Neural crest cell (in vitro differentiated cells): Measurements from ENCODE around the gene PLXNB2. TPM values are rescaled to one million over a fixed set of nuclear protein-coding genes. Genes with fewer than 3 reads are reported as not detected.

ENCODE experiments used
- DNase-seq: peaks from one replicate; pipeline ENCODE4 v3.0.0; 2021; ENCODE audit warnings: low read depth, mixed read lengths, low spot score
- H3K27ac Mint-ChIP-seq: one replicate; pipeline ENCODE4 v1.8.0; 2021; ENCODE audit warnings: mild to moderate bottlenecking, mixed read lengths; ENCODE audit not compliant: unreplicated experiment
- H3K27me3 Mint-ChIP-seq: 2 replicates; pipeline ENCODE4 v1.8.0; 2021; ENCODE audit warnings: low read depth, mild to moderate bottlenecking, mixed read lengths
- H3K36me3 Mint-ChIP-seq: 2 replicates; pipeline ENCODE4 v1.8.0; 2021; ENCODE audit warnings: low read depth, mild to moderate bottlenecking, mixed read lengths
- H3K4me1 Mint-ChIP-seq: 2 replicates; pipeline ENCODE4 v1.8.0; 2021; ENCODE audit warnings: mixed read lengths
- H3K4me3 Mint-ChIP-seq: one replicate; pipeline ENCODE4 v1.8.0; 2021; ENCODE audit warnings: mild to moderate bottlenecking, mixed read lengths
- H3K9me3 Mint-ChIP-seq: 2 replicates; pipeline ENCODE4 v1.8.0; 2021; ENCODE audit warnings: mixed read lengths
- long read RNA-seq: library from polyadenylated mRNA; unstranded; transcript quantifications from one replicate; pipeline ENCODE4 v2.0.0, GENCODE V29; 2020
- total RNA-seq: library from RNA; stranded (reverse); gene quantifications from 2 replicates; pipeline ENCODE4 v1.2.1, GENCODE V29; 2021
- TF ChIP-seq, protein P1 (sequence below): fragments of 200-600 bp; sonication (generic); conservative IDR thresholded peaks from 2 replicates; pipeline ENCODE4 v1.5.0; 2021; ENCODE audit warnings: antibody characterized with exemption, mild to moderate bottlenecking

Gene PLXNB2, protein sequence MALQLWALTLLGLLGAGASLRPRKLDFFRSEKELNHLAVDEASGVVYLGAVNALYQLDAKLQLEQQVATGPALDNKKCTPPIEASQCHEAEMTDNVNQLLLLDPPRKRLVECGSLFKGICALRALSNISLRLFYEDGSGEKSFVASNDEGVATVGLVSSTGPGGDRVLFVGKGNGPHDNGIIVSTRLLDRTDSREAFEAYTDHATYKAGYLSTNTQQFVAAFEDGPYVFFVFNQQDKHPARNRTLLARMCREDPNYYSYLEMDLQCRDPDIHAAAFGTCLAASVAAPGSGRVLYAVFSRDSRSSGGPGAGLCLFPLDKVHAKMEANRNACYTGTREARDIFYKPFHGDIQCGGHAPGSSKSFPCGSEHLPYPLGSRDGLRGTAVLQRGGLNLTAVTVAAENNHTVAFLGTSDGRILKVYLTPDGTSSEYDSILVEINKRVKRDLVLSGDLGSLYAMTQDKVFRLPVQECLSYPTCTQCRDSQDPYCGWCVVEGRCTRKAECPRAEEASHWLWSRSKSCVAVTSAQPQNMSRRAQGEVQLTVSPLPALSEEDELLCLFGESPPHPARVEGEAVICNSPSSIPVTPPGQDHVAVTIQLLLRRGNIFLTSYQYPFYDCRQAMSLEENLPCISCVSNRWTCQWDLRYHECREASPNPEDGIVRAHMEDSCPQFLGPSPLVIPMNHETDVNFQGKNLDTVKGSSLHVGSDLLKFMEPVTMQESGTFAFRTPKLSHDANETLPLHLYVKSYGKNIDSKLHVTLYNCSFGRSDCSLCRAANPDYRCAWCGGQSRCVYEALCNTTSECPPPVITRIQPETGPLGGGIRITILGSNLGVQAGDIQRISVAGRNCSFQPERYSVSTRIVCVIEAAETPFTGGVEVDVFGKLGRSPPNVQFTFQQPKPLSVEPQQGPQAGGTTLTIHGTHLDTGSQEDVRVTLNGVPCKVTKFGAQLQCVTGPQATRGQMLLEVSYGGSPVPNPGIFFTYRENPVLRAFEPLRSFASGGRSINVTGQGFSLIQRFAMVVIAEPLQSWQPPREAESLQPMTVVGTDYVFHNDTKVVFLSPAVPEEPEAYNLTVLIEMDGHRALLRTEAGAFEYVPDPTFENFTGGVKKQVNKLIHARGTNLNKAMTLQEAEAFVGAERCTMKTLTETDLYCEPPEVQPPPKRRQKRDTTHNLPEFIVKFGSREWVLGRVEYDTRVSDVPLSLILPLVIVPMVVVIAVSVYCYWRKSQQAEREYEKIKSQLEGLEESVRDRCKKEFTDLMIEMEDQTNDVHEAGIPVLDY (N-terminal part only)
- 128 and 130 TPM in 2 replicates for total RNA-seq
- long read RNA-seq, partial matches to known transcripts = 5 of 6 reads
- long read RNA-seq, other reads (novel, unspliced or antisense) = 1 of 6 reads

DNA sequence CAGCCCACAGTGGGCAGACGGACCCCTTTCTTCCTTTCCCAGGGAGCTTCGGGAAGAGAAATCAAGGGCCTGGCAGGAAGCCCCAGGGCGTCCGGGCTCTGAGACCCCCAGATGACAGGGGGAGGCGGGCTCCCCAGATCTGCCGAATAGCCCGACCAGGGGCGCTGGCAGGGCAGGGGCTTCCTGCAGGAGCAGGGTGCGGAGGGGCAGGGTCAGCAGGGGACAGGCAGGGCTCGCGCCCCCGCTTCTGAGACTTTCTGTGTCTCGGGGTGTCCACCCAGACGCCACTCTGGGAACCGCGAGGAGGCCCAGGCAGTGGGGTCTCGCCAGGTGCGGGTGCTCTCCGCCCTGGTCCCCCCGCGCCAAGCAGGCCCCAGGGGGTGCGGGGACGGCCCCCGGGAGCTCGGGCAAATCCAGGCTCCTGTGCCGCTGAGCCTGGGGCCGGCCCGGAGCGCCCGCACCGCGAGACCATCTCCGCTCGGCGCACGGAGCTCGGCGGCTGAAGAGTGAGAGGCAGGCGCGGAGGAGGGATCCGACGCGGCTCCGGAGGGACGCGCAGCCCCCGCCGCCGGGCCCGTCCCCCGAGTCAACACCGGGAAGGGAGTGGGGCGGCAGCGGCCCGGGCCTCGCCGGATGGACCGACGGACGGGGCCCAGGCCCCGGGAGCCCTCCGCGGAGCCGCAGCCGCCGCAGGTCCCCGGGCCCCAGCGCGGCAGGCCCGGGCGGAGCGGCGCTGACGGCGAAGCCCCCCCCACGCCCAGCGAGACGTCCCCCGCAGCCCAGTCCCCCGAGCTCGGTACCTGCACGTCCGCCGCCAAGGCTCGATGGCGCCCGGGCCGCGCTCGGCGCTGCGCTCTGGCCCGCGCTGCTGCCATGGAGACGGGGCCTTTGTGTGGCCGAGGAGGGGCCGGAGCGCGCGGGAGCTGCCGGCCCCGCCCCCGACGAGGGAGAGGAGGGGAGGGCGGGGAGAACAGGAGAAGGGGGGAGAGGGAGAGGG is at the start of gene PLXNB2:
Gene PLXNB2 (minus strand): TSS at position 894 of the 997 bp plus-strand sequence. CDS start 17,062 bp downstream, outside the sequence.
- no peak within 1 kb of the TSS for H3K27ac Mint-ChIP-seq
- DNase-seq = peak; percentile 64
- TF ChIP-seq, protein P1, sequence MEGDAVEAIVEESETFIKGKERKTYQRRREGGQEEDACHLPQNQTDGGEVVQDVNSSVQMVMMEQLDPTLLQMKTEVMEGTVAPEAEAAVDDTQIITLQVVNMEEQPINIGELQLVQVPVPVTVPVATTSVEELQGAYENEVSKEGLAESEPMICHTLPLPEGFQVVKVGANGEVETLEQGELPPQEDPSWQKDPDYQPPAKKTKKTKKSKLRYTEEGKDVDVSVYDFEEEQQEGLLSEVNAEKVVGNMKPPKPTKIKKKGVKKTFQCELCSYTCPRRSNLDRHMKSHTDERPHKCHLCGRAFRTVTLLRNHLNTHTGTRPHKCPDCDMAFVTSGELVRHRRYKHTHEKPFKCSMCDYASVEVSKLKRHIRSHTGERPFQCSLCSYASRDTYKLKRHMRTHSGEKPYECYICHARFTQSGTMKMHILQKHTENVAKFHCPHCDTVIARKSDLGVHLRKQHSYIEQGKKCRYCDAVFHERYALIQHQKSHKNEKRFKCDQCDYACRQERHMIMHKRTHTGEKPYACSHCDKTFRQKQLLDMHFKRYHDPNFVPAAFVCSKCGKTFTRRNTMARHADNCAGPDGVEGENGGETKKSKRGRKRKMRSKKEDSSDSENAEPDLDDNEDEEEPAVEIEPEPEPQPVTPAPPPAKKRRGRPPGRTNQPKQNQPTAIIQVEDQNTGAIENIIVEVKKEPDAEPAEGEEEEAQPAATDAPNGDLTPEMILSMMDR = no peak
- H3K4me3 Mint-ChIP-seq = peak within 1 kb of the TSS; percentile 92
- peaks cover 15% of the 10 kb centered on the region for H3K4me1 Mint-ChIP-seq
- no peaks in the 10 kb centered on the region for H3K27me3 Mint-ChIP-seq
- H3K9me3 Mint-ChIP-seq = no peaks in the 10 kb centered on the region
- no peaks in the 10 kb centered on the region for H3K36me3 Mint-ChIP-seq

DNA sequence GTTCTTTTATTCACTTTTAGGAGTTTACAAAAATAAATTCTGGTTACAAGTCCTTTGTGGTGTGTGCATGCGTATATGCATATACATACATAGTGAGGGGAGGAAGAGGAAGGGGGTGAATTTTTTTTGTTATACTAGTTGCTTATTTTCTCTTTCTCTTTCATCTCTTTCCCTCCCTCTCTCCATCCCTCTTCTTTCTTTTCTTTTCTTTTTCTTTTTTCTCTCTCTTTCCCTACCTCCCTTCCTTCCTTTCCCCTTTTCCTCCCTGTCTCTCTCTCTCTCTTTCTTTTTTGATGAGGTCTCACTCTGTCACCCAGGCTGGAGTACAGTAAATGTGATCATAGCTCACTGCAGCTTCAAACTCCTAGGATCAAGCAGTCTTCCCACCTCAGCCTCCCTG is 49.8 kb upstream of the PLXNB2 start:
- Mint-ChIP-seq H3K9me3 (no peaks in the 10 kb centered on the region), H3K27ac (no peak overlapping the region), H3K36me3 (peaks cover 2% of the 10 kb centered on the region), H3K27me3 (no peaks in the 10 kb centered on the region), H3K4me1 (peaks cover 5% of the 10 kb centered on the region), H3K4me3 (no peak overlapping the region)
- TF ChIP-seq, protein P1 = no peak
- DNase-seq = no peak

DNA sequence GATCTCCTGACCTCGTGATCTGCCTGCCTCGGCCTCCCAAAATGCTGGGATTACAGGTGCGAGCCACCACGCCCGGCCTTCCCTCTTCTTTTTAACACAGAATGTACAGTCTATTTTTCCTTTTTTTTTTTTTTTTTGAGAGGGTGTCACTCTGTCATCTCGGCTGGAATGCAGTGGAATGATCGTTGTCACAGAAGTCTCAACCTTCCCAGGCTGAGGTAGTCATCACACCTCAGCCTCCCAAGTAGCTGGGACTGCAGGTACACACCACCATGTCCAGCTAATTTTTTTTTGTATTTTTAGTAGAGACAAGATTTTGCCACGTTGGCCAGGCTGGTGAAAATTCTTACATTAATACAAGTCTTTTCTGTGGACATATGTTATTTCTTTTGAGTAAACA is 48.7 kb upstream of the PLXNB2 start:
- Mint-ChIP-seq H3K9me3 (no peaks in the 10 kb centered on the region), H3K27ac (no peak overlapping the region)

DNA sequence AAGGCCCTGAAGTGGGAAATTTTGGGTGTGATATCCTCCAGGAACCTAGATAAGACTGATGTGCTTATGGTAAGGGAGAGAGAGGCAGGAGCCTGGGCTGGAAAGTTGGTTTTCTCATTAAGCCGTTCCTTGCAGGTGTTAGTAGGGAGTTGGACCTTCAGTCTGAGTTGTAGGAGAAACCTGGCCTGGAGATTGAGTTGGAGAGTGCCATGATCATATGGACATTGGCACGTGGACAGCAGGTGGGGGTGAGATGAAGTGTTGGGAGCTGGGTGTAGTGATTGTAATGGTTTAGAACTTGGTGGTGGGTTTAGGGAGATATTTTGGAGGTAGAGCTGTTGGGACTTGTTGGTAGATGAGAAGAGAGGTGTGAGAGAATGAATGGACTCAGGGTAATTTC is 40.6 kb upstream of the PLXNB2 start:
- TF ChIP-seq, protein P1 = no peak
- H3K4me1 Mint-ChIP-seq = no peaks in the 10 kb centered on the region
- H3K27me3 Mint-ChIP-seq = no peaks in the 10 kb centered on the region
- H3K36me3 Mint-ChIP-seq = no peaks in the 10 kb centered on the region
- no peaks in the 10 kb centered on the region for H3K9me3 Mint-ChIP-seq
- no peak overlapping the region for H3K4me3 Mint-ChIP-seq
- H3K27ac Mint-ChIP-seq = no peak overlapping the region
- no peak for DNase-seq

More for the DNA sequence above, 48.7 kb upstream of the PLXNB2 start:
- Mint-ChIP-seq H3K4me3 (no peak overlapping the region), H3K36me3 (peaks cover 2% of the 10 kb centered on the region), H3K4me1 (no peaks in the 10 kb centered on the region), H3K27me3 (no peaks in the 10 kb centered on the region)
- TF ChIP-seq, protein P1 = no peak
- DNase-seq = no peak
